ENCODE results near the gene IL10RA.
A peak's percentile ranks its signal among the peaks of the same experiment; 100 is the strongest.

Gene IL10RA

DNA sequence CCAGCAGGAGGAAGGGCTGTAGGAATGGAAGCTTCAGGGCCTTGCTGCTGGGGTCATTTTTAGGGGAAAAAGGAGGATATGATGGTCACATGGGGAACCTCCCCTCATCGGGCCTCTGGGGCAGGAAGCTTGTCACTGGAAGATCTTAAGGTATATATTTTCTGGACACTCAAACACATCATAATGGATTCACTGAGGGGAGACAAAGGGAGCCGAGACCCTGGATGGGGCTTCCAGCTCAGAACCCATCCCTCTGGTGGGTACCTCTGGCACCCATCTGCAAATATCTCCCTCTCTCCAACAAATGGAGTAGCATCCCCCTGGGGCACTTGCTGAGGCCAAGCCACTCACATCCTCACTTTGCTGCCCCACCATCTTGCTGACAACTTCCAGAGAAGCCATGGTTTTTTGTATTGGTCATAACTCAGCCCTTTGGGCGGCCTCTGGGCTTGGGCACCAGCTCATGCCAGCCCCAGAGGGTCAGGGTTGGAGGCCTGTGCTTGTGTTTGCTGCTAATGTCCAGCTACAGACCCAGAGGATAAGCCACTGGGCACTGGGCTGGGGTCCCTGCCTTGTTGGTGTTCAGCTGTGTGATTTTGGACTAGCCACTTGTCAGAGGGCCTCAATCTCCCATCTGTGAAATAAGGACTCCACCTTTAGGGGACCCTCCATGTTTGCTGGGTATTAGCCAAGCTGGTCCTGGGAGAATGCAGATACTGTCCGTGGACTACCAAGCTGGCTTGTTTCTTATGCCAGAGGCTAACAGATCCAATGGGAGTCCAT lies 14.1 kb downstream of the IL10RA start:
- H3K14ac ChIP-seq (ENCODE audit: low read length in 2 of 2) = no peak overlapping the region
- no peak overlapping the region for H2AFZ ChIP-seq (ENCODE audit: low read depth, low read length)
- H3K27me3 ChIP-seq (ENCODE audit: control insufficient read depth in 1 of 2, insufficient read depth in 1 of 2, low read length in 2 of 2) = peaks cover 21 to 36% of the 10 kb centered on the region in 2 experiments
- no peak overlapping the region for H3K9ac ChIP-seq (ENCODE audit: low read length)
- H3K27ac ChIP-seq (ENCODE audit: low read length, poor library complexity, severe bottlenecking) = no peak overlapping the region
- no peak overlapping the region for H3K4me3 ChIP-seq (ENCODE audit: insufficient read depth in 1 of 2, low read depth in 1 of 2, low read length in 2 of 2)
- no peak overlapping the region for H3K4me2 ChIP-seq (ENCODE audit: low read length, poor library complexity, severe bottlenecking)
- no peak overlapping the region for H2BK5ac ChIP-seq (ENCODE audit: low read depth, low read length, poor library complexity, severe bottlenecking)
- no peak for DNase-seq
- peak overlapping the region; percentile 19 for H2BK15ac ChIP-seq (ENCODE audit: low read depth, poor library complexity, severe bottlenecking)
- H3K9me3 ChIP-seq (ENCODE audit: control insufficient read depth, low read length) = no peaks in the 10 kb centered on the region
- no peaks in the 10 kb centered on the region for H3K4me1 ChIP-seq (ENCODE audit: control insufficient read depth, insufficient read depth, low read depth, low read length)
- no peak overlapping the region for H4K91ac ChIP-seq (ENCODE audit: low read length)
- no peak overlapping the region for H3K18ac ChIP-seq (ENCODE audit: low read depth in 1 of 2, low read length in 2 of 2)
- no peak overlapping the region for H2BK12ac ChIP-seq (ENCODE audit: low read length in 2 of 2)
- H3K79me1 ChIP-seq (replicated peaks; ENCODE audit: low read length, poor library complexity, severe bottlenecking) = no peaks in the 10 kb centered on the region
- no peak overlapping the region for H2AK5ac ChIP-seq (ENCODE audit: low read length, severe bottlenecking)
- H3K4ac ChIP-seq (ENCODE audit: low read depth in 1 of 2, low read length in 2 of 2) = no peak overlapping the region
- no peak overlapping the region for H4K8ac ChIP-seq (ENCODE audit: low read length)
- no peak overlapping the region for H2BK120ac ChIP-seq (ENCODE audit: low read depth, low read length)
- no peaks in the 10 kb centered on the region for H3K36me3 ChIP-seq (ENCODE audit: control insufficient read depth in 1 of 2, insufficient read depth in 2 of 2, low read depth in 1 of 2, low read length in 2 of 2)
- WGBS = 78% methylated on average over 3 of the region's 4 CpGs
- H3K23ac ChIP-seq (ENCODE audit: low read length in 2 of 2) = no peak overlapping the region

- no peaks in the 10 kb centered on the region for H3K4me1 ChIP-seq (ENCODE audit: control insufficient read depth, insufficient read depth, low read depth, low read length)
- no peak overlapping the region for H4K91ac ChIP-seq (ENCODE audit: low read length)
- no peak overlapping the region for H3K4ac ChIP-seq (ENCODE audit: low read depth in 1 of 2, low read length in 2 of 2)
Measured at GRCh38 chr11:118000850-118001228, 14.6 kb downstream of the IL10RA start.

GRCh38 chr11:118001494-118001971 lies 15.3 kb downstream of the IL10RA start:
- no peak overlapping the region for H3K14ac ChIP-seq (ENCODE audit: low read length in 2 of 2)
- no peak overlapping the region for H3K18ac ChIP-seq (ENCODE audit: low read depth in 1 of 2, low read length in 2 of 2)
- no peak overlapping the region for H2AK5ac ChIP-seq (ENCODE audit: low read length, severe bottlenecking)
- H3K36me3 ChIP-seq (ENCODE audit: control insufficient read depth in 1 of 2, insufficient read depth in 2 of 2, low read depth in 1 of 2, low read length in 2 of 2) = no peaks in the 10 kb centered on the region
- H2AFZ ChIP-seq (ENCODE audit: low read depth, low read length) = no peak overlapping the region
- no peak overlapping the region for H2BK15ac ChIP-seq (ENCODE audit: low read depth, poor library complexity, severe bottlenecking)
- H3K4me3 ChIP-seq (ENCODE audit: insufficient read depth in 1 of 2, low read depth in 1 of 2, low read length in 2 of 2) = no peak overlapping the region
- H3K27ac ChIP-seq (ENCODE audit: low read length, poor library complexity, severe bottlenecking) = no peak overlapping the region
- no peak overlapping the region for H4K91ac ChIP-seq (ENCODE audit: low read length)
- no peak overlapping the region for H2BK12ac ChIP-seq (ENCODE audit: low read length in 2 of 2)
- no peak overlapping the region for H3K4me2 ChIP-seq (ENCODE audit: low read length, poor library complexity, severe bottlenecking)
- peaks cover 27 to 47% of the 10 kb centered on the region in 2 experiments for H3K27me3 ChIP-seq (ENCODE audit: control insufficient read depth in 1 of 2, insufficient read depth in 1 of 2, low read length in 2 of 2)
- no peaks in the 10 kb centered on the region for H3K9me3 ChIP-seq (ENCODE audit: control insufficient read depth, low read length)
- no peaks in the 10 kb centered on the region for H3K79me1 ChIP-seq (replicated peaks; ENCODE audit: low read length, poor library complexity, severe bottlenecking)
- no peak overlapping the region for H2BK120ac ChIP-seq (ENCODE audit: low read depth, low read length)
- no peak overlapping the region for H2BK5ac ChIP-seq (ENCODE audit: low read depth, low read length, poor library complexity, severe bottlenecking)
- H3K9ac ChIP-seq (ENCODE audit: low read length) = no peak overlapping the region
- no peak overlapping the region for H3K23ac ChIP-seq (ENCODE audit: low read length in 2 of 2)
- H3K4ac ChIP-seq (ENCODE audit: low read depth in 1 of 2, low read length in 2 of 2) = no peak overlapping the region
- WGBS = 86% methylated on average over 5 of the region's 5 CpGs
- H3K4me1 ChIP-seq (ENCODE audit: control insufficient read depth, insufficient read depth, low read depth, low read length) = no peaks in the 10 kb centered on the region
- DNase-seq = no peak
- no peak overlapping the region for H4K8ac ChIP-seq (ENCODE audit: low read length)

More at GRCh38 chr11:118000850-118001228, 14.6 kb downstream of the IL10RA start:
- Histone ChIP-seq H3K4me2 (ENCODE audit: low read length, poor library complexity, severe bottlenecking) (no peak overlapping the region), H3K79me1 (replicated peaks; ENCODE audit: low read length, poor library complexity, severe bottlenecking) (no peaks in the 10 kb centered on the region), H3K14ac (ENCODE audit: low read length in 2 of 2) (no peak overlapping the region), H3K23ac (ENCODE audit: low read length in 2 of 2) (no peak overlapping the region), H2BK5ac (ENCODE audit: low read depth, low read length, poor library complexity, severe bottlenecking) (no peak overlapping the region), H3K9me3 (ENCODE audit: control insufficient read depth, low read length) (no peaks in the 10 kb centered on the region), H3K36me3 (ENCODE audit: control insufficient read depth in 1 of 2, insufficient read depth in 2 of 2, low read depth in 1 of 2, low read length in 2 of 2) (no peaks in the 10 kb centered on the region), H2BK12ac (ENCODE audit: low read length in 2 of 2) (no peak overlapping the region), H4K8ac (ENCODE audit: low read length) (no peak overlapping the region), H3K9ac (ENCODE audit: low read length) (no peak overlapping the region), H2BK120ac (ENCODE audit: low read depth, low read length) (no peak overlapping the region), H3K27ac (ENCODE audit: low read length, poor library complexity, severe bottlenecking) (no peak overlapping the region), H2BK15ac (ENCODE audit: low read depth, poor library complexity, severe bottlenecking) (peak overlapping the region; percentile 19), H2AFZ (ENCODE audit: low read depth, low read length) (no peak overlapping the region), H3K4me3 (ENCODE audit: insufficient read depth in 1 of 2, low read depth in 1 of 2, low read length in 2 of 2) (no peak overlapping the region), H3K18ac (ENCODE audit: low read depth in 1 of 2, low read length in 2 of 2) (no peak overlapping the region), H2AK5ac (ENCODE audit: low read length, severe bottlenecking) (no peak overlapping the region), H3K27me3 (ENCODE audit: control insufficient read depth in 1 of 2, insufficient read depth in 1 of 2, low read length in 2 of 2) (peaks cover 27 to 41% of the 10 kb centered on the region in 2 experiments)
- WGBS = 90% methylated on average over 1 of the region's 1 CpG
- DNase-seq = no peak

GRCh38 chr11:118002010-118002540 lies 15.9 kb downstream of the IL10RA start:
- WGBS = 91% methylated on average over 6 of the region's 6 CpGs
- Histone ChIP-seq H2AK5ac (ENCODE audit: low read length, severe bottlenecking) (no peak overlapping the region), H2BK15ac (ENCODE audit: low read depth, poor library complexity, severe bottlenecking) (no peak overlapping the region), H3K4me3 (ENCODE audit: insufficient read depth in 1 of 2, low read depth in 1 of 2, low read length in 2 of 2) (no peak overlapping the region), H3K18ac (ENCODE audit: low read depth in 1 of 2, low read length in 2 of 2) (no peak overlapping the region), H3K27me3 (ENCODE audit: control insufficient read depth in 1 of 2, insufficient read depth in 1 of 2, low read length in 2 of 2) (peaks cover 27 to 47% of the 10 kb centered on the region in 2 experiments), H2BK12ac (ENCODE audit: low read length in 2 of 2) (no peak overlapping the region), H3K4me1 (ENCODE audit: control insufficient read depth, insufficient read depth, low read depth, low read length) (no peaks in the 10 kb centered on the region), H3K27ac (ENCODE audit: low read length, poor library complexity, severe bottlenecking) (no peak overlapping the region), H2BK5ac (ENCODE audit: low read depth, low read length, poor library complexity, severe bottlenecking) (no peak overlapping the region), H3K9me3 (ENCODE audit: control insufficient read depth, low read length) (no peaks in the 10 kb centered on the region), H3K4me2 (ENCODE audit: low read length, poor library complexity, severe bottlenecking) (no peak overlapping the region), H2BK120ac (ENCODE audit: low read depth, low read length) (no peak overlapping the region), H4K8ac (ENCODE audit: low read length) (no peak overlapping the region), H3K79me1 (replicated peaks; ENCODE audit: low read length, poor library complexity, severe bottlenecking) (no peaks in the 10 kb centered on the region), H3K9ac (ENCODE audit: low read length) (no peak overlapping the region), H2AFZ (ENCODE audit: low read depth, low read length) (no peak overlapping the region), H3K4ac (ENCODE audit: low read depth in 1 of 2, low read length in 2 of 2) (no peak overlapping the region), H4K91ac (ENCODE audit: low read length) (no peak overlapping the region), H3K36me3 (ENCODE audit: control insufficient read depth in 1 of 2, insufficient read depth in 2 of 2, low read depth in 1 of 2, low read length in 2 of 2) (no peaks in the 10 kb centered on the region), H3K14ac (ENCODE audit: low read length in 2 of 2) (no peak overlapping the region), H3K23ac (ENCODE audit: low read length in 2 of 2) (no peak overlapping the region)
- DNase-seq = no peak

All from mesenchymal stem cell (in vitro differentiated cells and primary cell).